Ishikawa (cell line): ENCODE measurements around the gene NAP1L5.

Source experiments
- CEBPB ChIP-seq: IDR thresholded peaks from 2 replicates; pipeline ENCODE4 v1.6.1; 2012
- CREB1 ChIP-seq: IDR thresholded peaks from 2 replicates; pipeline ENCODE4 v1.6.1; 2012; ENCODE audit warnings: low read depth
- EGR1 ChIP-seq: IDR thresholded peaks from 2 replicates; pipeline ENCODE4 v1.6.1; 2012
- EP300 ChIP-seq: IDR thresholded peaks from 2 replicates; pipeline ENCODE4 v1.6.1; 2012; ENCODE audit warnings: borderline replicate concordance
- FOXM1 ChIP-seq: IDR thresholded peaks from 2 replicates; pipeline ENCODE4 v1.6.1; 2012; ENCODE audit warnings: low read depth, borderline replicate concordance
- MAX ChIP-seq: IDR thresholded peaks from 2 replicates; pipeline ENCODE4 v1.6.1; 2012
- RAD21 ChIP-seq: IDR thresholded peaks from 2 replicates; pipeline ENCODE4 v1.6.1; 2012; ENCODE audit warnings: low read depth
- REST ChIP-seq: IDR thresholded peaks from 2 replicates; pipeline ENCODE4 v1.6.1; 2012; ENCODE audit warnings: low read depth, mild to moderate bottlenecking
- TAF1 ChIP-seq: IDR thresholded peaks from 2 replicates; pipeline ENCODE4 v1.6.1; 2012; ENCODE audit warnings: low read depth, mild to moderate bottlenecking
- TCF12 ChIP-seq: IDR thresholded peaks from 2 replicates; pipeline ENCODE4 v1.6.1; 2012; ENCODE audit warnings: low read depth
- TEAD4 ChIP-seq: IDR thresholded peaks from 2 replicates; pipeline ENCODE4 v1.6.1; 2012
- USF1 ChIP-seq: IDR thresholded peaks from 2 replicates; pipeline ENCODE4 v1.6.1; 2012
- YY1 ChIP-seq: IDR thresholded peaks from 2 replicates; pipeline ENCODE4 v1.6.1; 2012; ENCODE audit warnings: low read depth
- ZBTB7A ChIP-seq: IDR thresholded peaks from 2 replicates; pipeline ENCODE4 v1.6.1; 2012; ENCODE audit warnings: low read depth

- TF ChIP-seq MAX (no peak), YY1 (no peak), EGR1 (no peak), RAD21 (no peak), TCF12 (no peak), FOXM1 (no peak), EP300 (no peak), TAF1 (no peak), REST (no peak), TEAD4 (no peak), CEBPB (no peak), CREB1 (no peak), ZBTB7A (no peak), USF1 (no peak)
Observed at GRCh38 chr4:88745175-88745574, 47.5 kb upstream of the NAP1L5 start.
